Adrenal gland (tissue), 5 donors: ENCODE measurements around the gene MON1B.
"Not testable (repeated sequence)": the region's sequence is repeated elsewhere in the genome, so short reads cannot be mapped to it uniquely, and the experiment has no call there.

Experiments
- CTCF ChIP-seq, 6 experiments: fragments of 450-650 bp in 4 of 6; fragments of 200-600 bp in 2 of 6; sonication (generic) in 1 of 6; IDR thresholded peaks; 1 replicate in 5 of 6; 2 replicates in 1 of 6; pipeline versions ENCODE4 v1.5.1 to v1.8.0; 2016 to 2021; ENCODE audit warnings: antibody characterized with exemption in 6 of 6, mild to moderate bottlenecking in 2 of 6, moderate library complexity in 1 of 6
- POLR2A ChIP-seq, 2 donors: fragments of 450-650 bp; IDR thresholded peaks; one replicate each; pipeline ENCODE4 v1.6.1; 2017; ENCODE audit warnings: antibody characterized with exemption in 2 of 2, mild to moderate bottlenecking in 2 of 2, moderate library complexity in 1 of 2
- donor health status: DM: no; HTN: no; CAD: no.

- not testable (repeated sequence) for TF ChIP-seq CTCF, POLR2A (IDR thresholded peaks at IDR 0.05)
Observed at GRCh38 chr16:77165536-77166236, 25.3 kb upstream of the MON1B start.
